K562 (cell line): ENCODE data around the gene TRMT1. TPM values are rescaled to one million over a fixed set of nuclear protein-coding genes. Genes with fewer than 3 reads are reported as not detected.
A peak's percentile ranks its signal among the peaks of the same experiment; 100 is the strongest.

Experiments
- BCL6 ChIP-seq: fragments of 250-450 bp; sonication (Bioruptor Pico); IDR thresholded peaks from 2 replicates; pipeline ENCODE4 v1.4.0; 2020
- CC2D1A ChIP-seq: fragments of 450-650 bp; IDR thresholded peaks from 2 replicates; pipeline ENCODE4 v1.6.1; 2017; ENCODE audit warnings: mild to moderate bottlenecking
- FOXJ3 ChIP-seq: sonication (generic); formaldehyde crosslinking; IDR thresholded peaks from 2 replicates; pipeline ENCODE4 v1.4.0; 2020; ENCODE audit warnings: mild to moderate bottlenecking, missing genetic modification reagents
- FOXK1 ChIP-seq: sonication (generic); formaldehyde crosslinking; IDR thresholded peaks from 2 replicates; pipeline ENCODE4 v1.8.0; 2022; ENCODE audit warnings: missing genetic modification reagents, mild to moderate bottlenecking, borderline replicate concordance
- FOXM1 ChIP-seq, 2 experiments: fragments of 450-650 bp in 1 of 2; sonication (generic) in 1 of 2; formaldehyde crosslinking in 1 of 2; IDR thresholded peaks; 2 replicates each; pipeline versions ENCODE4 v1.6.1 to v1.9.0; 2017 to 2022; ENCODE audit warnings: low read depth in 2 of 2, mild to moderate bottlenecking in 2 of 2, missing genetic modification reagents in 1 of 2, moderate library complexity in 1 of 2
- HDAC2 ChIP-seq: fragments of 450-650 bp; IDR thresholded peaks from 2 replicates; pipeline ENCODE4 v1.6.1; 2016; ENCODE audit warnings: mild to moderate bottlenecking
- HDGF ChIP-seq: fragments of 450-650 bp; IDR thresholded peaks from 2 replicates; pipeline ENCODE4 v1.6.1; 2016
- KHSRP ChIP-seq: fragments of 450-650 bp; IDR thresholded peaks from 2 replicates; pipeline ENCODE4 v1.6.1; 2017
- MYBL2 ChIP-seq, 2 experiments: fragments of 450-650 bp in 1 of 2; sonication (generic) in 1 of 2; formaldehyde crosslinking in 1 of 2; IDR thresholded peaks; 2 replicates each; pipeline versions ENCODE4 v1.6.1 to v1.8.1; 2017 to 2022; ENCODE audit warnings: borderline replicate concordance in 1 of 2, inconsistent platforms in 1 of 2, low read depth in 1 of 2, mild to moderate bottlenecking in 1 of 2, missing genetic modification reagents in 1 of 2, moderate library complexity in 1 of 2
- NCOR1 ChIP-seq: fragments of 450-650 bp; IDR thresholded peaks from 2 replicates; pipeline ENCODE4 v1.6.1; 2016; ENCODE audit warnings: mild to moderate bottlenecking, moderate library complexity
- NR3C1 ChIP-seq: sonication (generic); formaldehyde crosslinking; IDR thresholded peaks from 2 replicates; pipeline ENCODE4 v1.8.1; 2022; ENCODE audit warnings: missing genetic modification reagents
- PTBP1 ChIP-seq: fragments of 200-400 bp; formaldehyde crosslinking; IDR thresholded peaks from 2 replicates; pipeline ENCODE4 v1.6.1; 2017; ENCODE audit warnings: low read depth, low read length
- RBM34 ChIP-seq: fragments of 200-400 bp; formaldehyde crosslinking; IDR thresholded peaks from 2 replicates; pipeline ENCODE4 v1.6.1; 2018; ENCODE audit warnings: low read length, borderline replicate concordance; ENCODE audit not compliant: insufficient read depth
- RFX1 ChIP-seq: fragments of 450-650 bp; IDR thresholded peaks from 2 replicates; pipeline ENCODE4 v1.6.1; 2016; ENCODE audit warnings: mild to moderate bottlenecking, moderate library complexity
- SLC30A9 ChIP-seq: fragments of 250-450 bp; sonication (Bioruptor Pico); IDR thresholded peaks from 2 replicates; pipeline ENCODE4 v1.8.0; 2022; ENCODE audit warnings: mild to moderate bottlenecking, moderate library complexity
- TGIF2 ChIP-seq: sonication (generic); formaldehyde crosslinking; IDR thresholded peaks from 2 replicates; pipeline ENCODE4 v1.8.1; 2022; ENCODE audit warnings: mild to moderate bottlenecking, missing genetic modification reagents, moderate library complexity
- ZEB2 ChIP-seq: fragments of 450-650 bp; IDR thresholded peaks from 2 replicates; pipeline ENCODE4 v1.6.1; 2016
- ZNF134 ChIP-seq: fragments of 250-450 bp; sonication (Bioruptor Pico); conservative IDR thresholded peaks from 2 replicates; pipeline ENCODE4 v1.4.0; 2020
- ZNF589 ChIP-seq: fragments of 200-800 bp; sonication (Bioruptor generic); IDR thresholded peaks from 2 replicates; pipeline ENCODE4 v1.6.1; 2016; ENCODE audit warnings: low read depth, missing genetic modification characterization, missing compliant biosample characterization
- polyA plus RNA-seq, 8 experiments: library from polyadenylated mRNA; depleted of rRNA in 4 of 8; stranded (reverse) in 5 of 8; unstranded in 3 of 8; fragments of >200 nt; fragmentation: Nextera tagmentation in 2 of 8; fragmentation: Illumina TruSeq in 1 of 8; extraction: Ambion mirVana in 2 of 8; extraction: Trizol in 1 of 8; gene quantifications; 2 replicates each; pipeline versions ENCODE4 v1.2.1 to v1.2.3, GENCODE V29; 2011 to 2014; ENCODE audit warnings: inconsistent platforms in 1 of 8, missing spikeins in 1 of 8
- total RNA-seq, 7 experiments: library from RNA; depleted of rRNA in 6 of 7; stranded (reverse); fragments of >200 nt in 6 of 7; fragmentation: Illumina TruSeq in 2 of 7; extraction: Trizol in 2 of 7; gene quantifications; 2 replicates each; pipeline versions ENCODE4 v1.2.1 to v1.2.3, GENCODE V29; 2011 to 2021; ENCODE audit warnings: low replicate concordance in 1 of 7
- TF ChIP-seq, protein P1 (sequence below), 3 experiments: fragments of 200-800 bp in 1 of 3; sonication (Bioruptor generic) in 1 of 3; sonication (generic) in 1 of 3; formaldehyde crosslinking in 1 of 3; IDR thresholded peaks; 2 replicates each; pipeline versions ENCODE4 v1.6.1 to v1.8.0; 2016 to 2022; ENCODE audit warnings: mild to moderate bottlenecking in 2 of 3, missing compliant biosample characterization in 2 of 3, missing genetic modification characterization in 2 of 3, missing genetic modification reagents in 1 of 3
- TF ChIP-seq, protein P2 (sequence below): fragments of 150-350 bp; conservative IDR thresholded peaks from 2 replicates; pipeline ENCODE4 v1.6.1; 2014; ENCODE audit warnings: low read length
- TF ChIP-seq, protein P3 (sequence below): fragments of 450-650 bp; IDR thresholded peaks from one replicate; pipeline ENCODE4 v1.6.1; 2018; ENCODE audit warnings: mild to moderate bottlenecking, moderate library complexity; ENCODE audit not compliant: partially characterized antibody

TRMT1 gene
- total and polyA plus RNA-seq, 9 of the 15 experiments (the other 6 are each of a cell fraction or from before 2014, with no cell fraction given) = 5.8 to 158 (median 54.3) TPM

GRCh38 chr19:13152356-13152973, 35.9 kb upstream of the TRMT1 start (continued):
- TF ChIP-seq, protein P1, sequence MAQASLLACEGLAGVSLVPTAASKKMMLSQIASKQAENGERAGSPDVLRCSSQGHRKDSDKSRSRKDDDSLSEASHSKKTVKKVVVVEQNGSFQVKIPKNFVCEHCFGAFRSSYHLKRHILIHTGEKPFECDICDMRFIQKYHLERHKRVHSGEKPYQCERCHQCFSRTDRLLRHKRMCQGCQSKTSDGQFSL (CRISPR knock-in tag; IDR thresholded peaks at IDR 0.05) = no peak
- TF ChIP-seq, protein P1 (tag; IDR thresholded peaks at IDR 0.05) = no peak
- TF ChIP-seq TGIF2 (CRISPR knock-in tag) (0 out of 2 replicates have a peak, but pooled peaks have one; percentile 10), RBM34 (no peak), HDAC2 (0 out of 2 replicates have a peak, but pooled peaks have one; percentile 5), SLC30A9 (CRISPR knock-in tag) (no peak), RFX1 (no peak), BCL6 (no peak), ZNF589 (no peak), HDGF (no peak; the same call in 1 of the 2 replicates), FOXJ3 (CRISPR knock-in tag) (no peak), KHSRP (no peak), ZNF134 (no peak), NR3C1 (CRISPR knock-in tag) (no peak; the same call in 1 of the 2 replicates), ZEB2 (no peak), FOXK1 (CRISPR knock-in tag) (no peak), PTBP1 (no peak), CC2D1A (no peak), MYBL2 (IDR thresholded peaks at IDR 0.05; ENCODE audit: low read depth) (no peak), MYBL2 (CRISPR knock-in tag; IDR thresholded peaks at IDR 0.05; ENCODE audit: borderline replicate concordance) (no peak), NCOR1 (no peak), FOXM1 (IDR thresholded peaks at IDR 0.05; ENCODE audit: low read depth) (peak; percentile 63; the same call in 1 of the 2 replicates), FOXM1 (CRISPR knock-in tag; IDR thresholded peaks at IDR 0.05; ENCODE audit: low read depth) (0 out of 2 replicates have a peak, but pooled peaks have one; percentile 7)
- TF ChIP-seq, protein P2, sequence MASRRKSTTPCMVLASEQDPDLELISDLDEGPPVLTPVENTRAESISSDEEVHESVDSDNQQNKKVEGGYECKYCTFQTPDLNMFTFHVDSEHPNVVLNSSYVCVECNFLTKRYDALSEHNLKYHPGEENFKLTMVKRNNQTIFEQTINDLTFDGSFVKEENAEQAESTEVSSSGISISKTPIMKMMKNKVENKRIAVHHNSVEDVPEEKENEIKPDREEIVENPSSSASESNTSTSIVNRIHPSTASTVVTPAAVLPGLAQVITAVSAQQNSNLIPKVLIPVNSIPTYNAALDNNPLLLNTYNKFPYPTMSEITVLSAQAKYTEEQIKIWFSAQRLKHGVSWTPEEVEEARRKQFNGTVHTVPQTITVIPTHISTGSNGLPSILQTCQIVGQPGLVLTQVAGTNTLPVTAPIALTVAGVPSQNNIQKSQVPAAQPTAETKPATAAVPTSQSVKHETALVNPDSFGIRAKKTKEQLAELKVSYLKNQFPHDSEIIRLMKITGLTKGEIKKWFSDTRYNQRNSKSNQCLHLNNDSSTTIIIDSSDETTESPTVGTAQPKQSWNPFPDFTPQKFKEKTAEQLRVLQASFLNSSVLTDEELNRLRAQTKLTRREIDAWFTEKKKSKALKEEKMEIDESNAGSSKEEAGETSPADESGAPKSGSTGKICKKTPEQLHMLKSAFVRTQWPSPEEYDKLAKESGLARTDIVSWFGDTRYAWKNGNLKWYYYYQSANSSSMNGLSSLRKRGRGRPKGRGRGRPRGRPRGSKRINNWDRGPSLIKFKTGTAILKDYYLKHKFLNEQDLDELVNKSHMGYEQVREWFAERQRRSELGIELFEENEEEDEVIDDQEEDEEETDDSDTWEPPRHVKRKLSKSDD = no peak
- TF ChIP-seq, protein P3, sequence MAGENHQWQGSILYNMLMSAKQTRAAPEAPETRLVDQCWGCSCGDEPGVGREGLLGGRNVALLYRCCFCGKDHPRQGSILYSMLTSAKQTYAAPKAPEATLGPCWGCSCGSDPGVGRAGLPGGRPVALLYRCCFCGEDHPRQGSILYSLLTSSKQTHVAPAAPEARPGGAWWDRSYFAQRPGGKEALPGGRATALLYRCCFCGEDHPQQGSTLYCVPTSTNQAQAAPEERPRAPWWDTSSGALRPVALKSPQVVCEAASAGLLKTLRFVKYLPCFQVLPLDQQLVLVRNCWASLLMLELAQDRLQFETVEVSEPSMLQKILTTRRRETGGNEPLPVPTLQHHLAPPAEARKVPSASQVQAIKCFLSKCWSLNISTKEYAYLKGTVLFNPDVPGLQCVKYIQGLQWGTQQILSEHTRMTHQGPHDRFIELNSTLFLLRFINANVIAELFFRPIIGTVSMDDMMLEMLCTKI = no peak
